DMS114 treated with DMSO at 0.1 percent for 48 hours (cell line): ENCODE data around the gene LEMD1.
"Not testable (repeated sequence)": the region's sequence is repeated elsewhere in the genome, so short reads cannot be mapped to it uniquely, and the experiment has no call there.

Experiments used
- DNase-seq: peaks from one replicate; lab custom pipeline; 2025; ENCODE audit not compliant: unreplicated experiment; lab: John Stamatoyannopoulos, UW

The LEMD1 gene

DNA sequence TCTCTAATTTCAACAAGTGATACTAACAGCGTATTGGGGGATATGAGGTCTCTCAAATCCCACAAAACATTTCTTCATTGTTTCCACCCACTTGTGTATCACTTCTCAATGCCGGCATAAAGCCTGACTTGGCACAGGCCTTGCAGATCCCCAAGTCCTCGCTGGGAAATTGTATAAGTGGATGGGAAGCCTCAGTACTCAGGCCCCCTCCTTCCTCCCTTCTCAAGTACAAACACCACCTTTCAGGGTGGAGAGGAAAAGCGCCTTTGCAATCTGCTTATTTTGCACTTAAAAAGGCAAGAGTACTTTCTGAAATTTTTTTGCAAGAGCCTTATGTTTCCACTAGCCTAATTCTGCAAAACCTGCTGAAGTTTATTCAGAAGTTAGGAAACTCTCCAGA is 39.3 kb downstream of the LEMD1 start:
- DNase-seq, result no peak

DNA sequence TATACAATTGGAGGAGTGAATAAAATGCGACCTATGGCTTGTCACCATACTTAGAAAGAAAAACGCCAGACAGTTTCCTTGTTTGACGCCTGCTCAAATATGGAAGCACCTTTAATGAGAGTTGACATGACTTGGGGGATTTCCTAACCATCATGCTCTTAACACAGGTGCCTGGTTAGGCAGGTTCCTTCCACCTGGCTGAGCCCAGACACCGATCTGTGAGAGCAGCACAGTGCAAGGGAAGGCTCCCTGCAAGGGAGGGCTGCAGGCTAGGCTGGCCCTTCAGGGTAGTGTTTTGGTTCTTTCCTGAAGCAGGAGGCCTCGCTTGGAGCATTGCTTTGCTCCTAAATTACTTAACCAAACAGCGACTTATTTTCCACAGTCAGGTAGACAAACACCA is 40.6 kb downstream of the LEMD1 start:
- DNase-seq, result no peak

DNA sequence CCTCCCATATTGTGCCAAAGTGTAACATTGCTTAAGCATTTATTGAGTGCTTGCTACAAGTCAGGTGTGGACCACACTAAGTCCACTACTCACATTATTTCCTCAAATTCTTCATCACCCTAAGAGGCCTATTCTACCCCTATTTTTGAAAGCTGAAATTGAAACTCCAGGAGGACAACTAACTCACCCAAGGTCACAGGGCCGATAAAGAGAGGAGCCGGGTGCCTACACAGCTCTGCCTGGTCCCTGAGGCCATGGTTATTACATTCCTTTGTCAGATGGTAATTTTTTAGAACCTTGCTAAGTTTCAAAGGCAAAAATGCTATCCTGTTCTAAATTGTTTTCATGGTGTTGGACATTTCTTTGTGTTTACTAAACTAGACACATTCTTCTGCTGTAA is 41.0 kb downstream of the LEMD1 start:
- no peak for DNase-seq

DNA sequence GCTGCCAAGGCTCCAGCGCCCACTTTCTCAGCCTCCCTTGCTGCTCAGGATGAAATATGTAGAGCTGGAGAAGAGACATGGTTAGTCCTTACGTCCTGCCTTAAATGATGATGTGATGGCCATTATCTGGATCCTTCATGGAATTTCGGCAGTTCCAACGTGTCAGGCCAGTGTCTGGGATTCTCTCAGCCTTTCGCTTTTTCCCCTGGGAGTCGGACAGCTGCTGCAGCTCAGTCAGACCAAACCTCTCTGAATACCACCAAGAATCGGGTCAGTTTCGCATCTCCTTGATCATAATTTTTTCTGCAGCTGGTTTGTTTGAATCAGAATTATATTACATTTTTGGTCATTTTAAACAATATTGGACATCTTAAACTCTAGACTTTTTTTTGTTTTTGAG is 42.8 kb downstream of the LEMD1 start:
- DNase-seq, result no peak

DNA sequence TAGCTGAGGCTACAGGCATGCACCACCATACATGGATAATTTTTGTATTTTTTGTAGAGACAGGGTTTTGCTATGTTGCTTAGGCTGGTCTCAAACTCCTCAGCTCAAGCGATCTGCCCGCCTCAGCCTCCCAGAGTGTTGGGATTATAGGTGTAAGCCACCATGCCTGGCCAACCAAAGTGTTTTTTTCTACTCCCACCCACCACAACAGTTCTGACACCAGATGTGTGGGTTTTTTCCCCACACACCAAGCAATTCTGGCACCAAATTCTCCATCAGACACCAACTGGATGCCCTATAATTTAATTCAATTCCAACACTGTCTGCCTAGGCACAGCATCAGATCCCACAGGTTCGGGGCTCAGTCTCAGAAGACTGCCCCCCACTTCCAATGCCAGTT is 44.5 kb downstream of the LEMD1 start:
- DNase-seq, result no peak

- DNase-seq, result no peak
These were observed 45.1 kb downstream of the LEMD1 start for GRCh38 chr1:205376739-205377138.

- no peak for DNase-seq
These were observed 45.9 kb downstream of the LEMD1 start for GRCh38 chr1:205375835-205376545.

GRCh38 chr1:205374210-205375078 is 47.4 kb downstream of the LEMD1 start:
- no peak for DNase-seq

GRCh38 chr1:205373798-205374175 is 48.1 kb downstream of the LEMD1 start:
- no peak for DNase-seq

GRCh38 chr1:205373022-205373797 is 48.6 kb downstream of the LEMD1 start:
- DNase-seq, result no peak

GRCh38 chr1:205371871-205372660 is 49.8 kb downstream of the LEMD1 start:
- DNase-seq, result no peak

- no peak for DNase-seq
These were observed 51.1 kb downstream of the LEMD1 start for GRCh38 chr1:205370780-205371179.

DNA sequence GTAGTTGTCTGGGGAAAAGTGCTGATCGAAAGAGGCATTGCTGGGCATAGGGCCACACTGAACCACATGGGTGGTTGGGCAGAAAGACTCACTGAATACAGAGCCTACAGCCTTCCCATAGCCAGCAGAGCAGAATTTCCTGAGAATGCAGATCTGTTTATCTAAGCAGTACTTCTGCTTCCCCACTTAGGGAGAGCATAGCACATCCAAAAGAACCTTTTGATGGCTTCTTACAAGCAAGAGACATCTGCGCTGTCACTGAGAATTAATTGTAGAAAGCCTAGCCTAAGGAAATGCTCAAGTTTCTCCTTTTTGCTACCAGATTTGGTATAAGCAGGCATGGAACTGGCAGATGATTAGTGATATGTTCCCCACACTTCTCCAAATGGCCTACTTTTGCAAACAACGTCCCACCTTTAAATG is 52.1 kb downstream of the LEMD1 start:
- DNase-seq, result no peak

- no peak for DNase-seq
These were observed 53.4 kb downstream of the LEMD1 start for GRCh38 chr1:205368478-205368877.

- no peak for DNase-seq
These were observed 55.9 kb downstream of the LEMD1 start for GRCh38 chr1:205365945-205366463.

GRCh38 chr1:205365086-205365485 is 56.8 kb downstream of the LEMD1 start:
- not testable (repeated sequence) for DNase-seq

DNA sequence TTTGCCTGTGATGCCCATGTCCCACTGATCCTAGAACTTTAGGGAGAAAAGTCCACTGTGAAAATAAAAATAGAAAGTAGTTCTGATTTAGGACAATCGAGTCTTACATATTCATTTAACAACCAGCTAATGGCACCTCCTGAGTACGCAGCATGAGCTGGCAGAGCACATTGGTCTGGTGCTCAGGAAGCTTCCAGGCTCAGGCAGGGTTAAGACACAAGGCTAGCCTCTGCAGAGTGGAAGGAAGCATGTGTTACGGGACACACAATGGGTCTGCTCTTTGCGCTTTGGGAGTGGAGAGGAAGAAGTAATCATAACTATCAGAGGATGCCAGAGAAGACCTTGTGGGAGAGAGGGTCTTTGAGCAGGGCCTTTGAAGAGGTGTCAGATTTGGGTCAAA is 61.0 kb downstream of the LEMD1 start:
- DNase-seq, result no peak

- no peak for DNase-seq
These were observed 61.9 kb downstream of the LEMD1 start for GRCh38 chr1:205359771-205360565.

DNA sequence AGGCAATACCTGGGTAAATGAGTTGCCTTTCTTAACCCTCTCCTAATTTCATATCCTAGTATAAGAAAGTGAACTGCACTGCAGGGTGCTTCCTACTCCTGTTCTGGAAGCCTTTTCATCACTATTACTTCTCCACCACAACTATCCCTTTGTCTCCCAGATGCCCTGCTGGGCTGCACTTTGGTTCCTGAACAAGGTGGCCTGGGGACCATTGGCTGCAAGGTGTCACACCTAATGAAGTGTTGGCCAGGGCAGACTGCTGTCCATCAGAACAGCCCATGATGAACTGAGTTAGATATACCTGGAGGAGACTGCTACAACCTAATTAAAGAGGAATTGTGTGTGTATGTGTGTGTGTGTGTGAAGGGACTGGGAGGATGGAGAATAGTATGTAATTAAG is 63.3 kb downstream of the LEMD1 start:
- no peak for DNase-seq

DNA sequence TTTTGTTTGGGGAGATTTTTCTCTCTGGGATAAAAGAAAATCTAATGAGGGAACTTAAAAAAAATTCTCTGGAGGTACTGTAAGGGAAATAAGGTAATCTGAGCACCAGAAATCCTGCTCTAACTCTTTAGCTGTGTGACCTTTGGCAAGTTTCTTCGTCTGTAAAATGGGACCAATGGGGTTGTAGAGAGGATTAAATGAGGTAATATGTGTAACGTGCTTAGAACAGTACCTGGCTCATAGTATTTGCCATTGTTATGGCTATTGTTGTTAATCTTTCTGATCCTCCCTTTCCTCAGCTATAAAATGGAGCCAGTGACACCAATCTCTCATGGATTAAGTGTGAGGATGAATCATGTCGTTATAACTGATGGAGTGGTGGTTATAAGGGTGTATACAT is 64.3 kb downstream of the LEMD1 start:
- DNase-seq, result no peak
